ENCODE data around the gene TMEM167A.

TMEM167A gene

DNA sequence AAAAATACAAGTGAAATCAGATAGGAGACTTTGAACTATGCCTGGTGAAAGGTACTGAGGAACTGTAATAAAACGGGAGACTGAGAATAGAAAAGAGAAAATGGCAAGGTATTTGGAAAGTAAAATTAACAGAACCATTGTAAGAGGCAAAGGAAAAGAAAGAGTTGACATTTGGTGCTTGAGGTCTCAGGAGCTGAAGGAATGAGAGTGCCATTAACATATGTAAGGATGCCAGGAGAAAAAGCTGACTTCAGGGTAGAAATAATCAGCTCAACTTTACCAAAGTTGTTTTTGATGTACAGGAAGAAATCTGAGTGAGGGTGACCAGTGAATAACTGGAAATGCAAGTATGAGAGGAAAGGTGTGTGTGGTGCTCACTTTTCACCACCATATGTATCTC is 69.4 kb downstream of the TMEM167A start:
- no peak overlapping the region for H3K4me3 ChIP-seq (replicated peaks; ENCODE audit: insufficient read depth, low read length)
- H3K27ac ChIP-seq (replicated peaks) = no peak overlapping the region
- DNase-seq (ENCODE audit: low read depth in 1 of 2, low spot score in 1 of 2) = no peak
- H3K27me3 ChIP-seq (ENCODE audit: insufficient read depth, poor library complexity, severe bottlenecking) = no peaks in the 10 kb centered on the region
- TF ChIP-seq POLR2AphosphoS5 (IDR thresholded peaks at IDR 0.05; ENCODE audit: low read depth) (no peak), GABPA (IDR thresholded peaks at IDR 0.05; ENCODE audit: low read depth) (no peak), CTCF (IDR thresholded peaks at IDR 0.05; ENCODE audit: insufficient read depth, low read length) (no peak)

- TF ChIP-seq GABPA (IDR thresholded peaks at IDR 0.05; ENCODE audit: low read depth) (no peak), CTCF (IDR thresholded peaks at IDR 0.05; ENCODE audit: insufficient read depth, low read length) (no peak), POLR2AphosphoS5 (IDR thresholded peaks at IDR 0.05; ENCODE audit: low read depth) (no peak), SPI1 (IDR thresholded peaks at IDR 0.05; ENCODE audit: borderline replicate concordance, low read depth) (no peak)
- TF ChIP-seq, protein P1, sequence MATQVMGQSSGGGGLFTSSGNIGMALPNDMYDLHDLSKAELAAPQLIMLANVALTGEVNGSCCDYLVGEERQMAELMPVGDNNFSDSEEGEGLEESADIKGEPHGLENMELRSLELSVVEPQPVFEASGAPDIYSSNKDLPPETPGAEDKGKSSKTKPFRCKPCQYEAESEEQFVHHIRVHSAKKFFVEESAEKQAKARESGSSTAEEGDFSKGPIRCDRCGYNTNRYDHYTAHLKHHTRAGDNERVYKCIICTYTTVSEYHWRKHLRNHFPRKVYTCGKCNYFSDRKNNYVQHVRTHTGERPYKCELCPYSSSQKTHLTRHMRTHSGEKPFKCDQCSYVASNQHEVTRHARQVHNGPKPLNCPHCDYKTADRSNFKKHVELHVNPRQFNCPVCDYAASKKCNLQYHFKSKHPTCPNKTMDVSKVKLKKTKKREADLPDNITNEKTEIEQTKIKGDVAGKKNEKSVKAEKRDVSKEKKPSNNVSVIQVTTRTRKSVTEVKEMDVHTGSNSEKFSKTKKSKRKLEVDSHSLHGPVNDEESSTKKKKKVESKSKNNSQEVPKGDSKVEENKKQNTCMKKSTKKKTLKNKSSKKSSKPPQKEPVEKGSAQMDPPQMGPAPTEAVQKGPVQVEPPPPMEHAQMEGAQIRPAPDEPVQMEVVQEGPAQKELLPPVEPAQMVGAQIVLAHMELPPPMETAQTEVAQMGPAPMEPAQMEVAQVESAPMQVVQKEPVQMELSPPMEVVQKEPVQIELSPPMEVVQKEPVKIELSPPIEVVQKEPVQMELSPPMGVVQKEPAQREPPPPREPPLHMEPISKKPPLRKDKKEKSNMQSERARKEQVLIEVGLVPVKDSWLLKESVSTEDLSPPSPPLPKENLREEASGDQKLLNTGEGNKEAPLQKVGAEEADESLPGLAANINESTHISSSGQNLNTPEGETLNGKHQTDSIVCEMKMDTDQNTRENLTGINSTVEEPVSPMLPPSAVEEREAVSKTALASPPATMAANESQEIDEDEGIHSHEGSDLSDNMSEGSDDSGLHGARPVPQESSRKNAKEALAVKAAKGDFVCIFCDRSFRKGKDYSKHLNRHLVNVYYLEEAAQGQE (IDR thresholded peaks at IDR 0.05; ENCODE audit: insufficient replicate concordance, low read depth) = no peak
- Histone ChIP-seq H3K27ac (replicated peaks) (no peak overlapping the region), H3K27me3 (ENCODE audit: insufficient read depth, poor library complexity, severe bottlenecking) (no peaks in the 10 kb centered on the region), H3K4me3 (replicated peaks; ENCODE audit: insufficient read depth, low read length) (no peak overlapping the region)
- DNase-seq (ENCODE audit: low read depth in 1 of 2, low spot score in 1 of 2) = no peak
These were observed 70.4 kb downstream of the TMEM167A start for GRCh38 chr5:83006683-83007283.

DNA sequence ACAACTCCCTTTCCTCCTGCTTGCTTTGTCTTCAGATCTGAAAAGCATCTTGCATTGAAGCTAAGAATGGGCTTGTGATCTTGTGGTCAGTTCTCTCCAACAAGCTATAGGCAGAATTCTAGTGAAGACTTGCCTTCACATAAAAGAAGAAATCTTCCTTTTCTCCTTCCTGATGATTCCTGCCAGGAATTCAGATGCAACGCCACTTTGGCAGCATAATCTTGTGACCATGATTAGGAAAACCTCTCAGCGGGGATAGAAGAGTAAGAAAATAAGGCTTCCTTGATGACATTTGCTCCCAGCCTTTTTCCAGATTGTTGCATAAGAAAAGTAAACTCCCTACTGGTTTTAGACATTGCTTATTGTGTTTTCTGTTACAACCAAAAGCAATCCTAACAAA is 73.4 kb downstream of the TMEM167A start:
- Histone ChIP-seq H3K27ac (replicated peaks) (no peak overlapping the region), H3K4me3 (replicated peaks; ENCODE audit: insufficient read depth, low read length) (no peak overlapping the region), H3K27me3 (ENCODE audit: insufficient read depth, poor library complexity, severe bottlenecking) (no peaks in the 10 kb centered on the region)
- TF ChIP-seq GABPA (IDR thresholded peaks at IDR 0.05; ENCODE audit: low read depth) = no peak
- no peak for TF ChIP-seq POLR2AphosphoS5 (IDR thresholded peaks at IDR 0.05; ENCODE audit: low read depth)
- TF ChIP-seq CTCF (IDR thresholded peaks at IDR 0.05; ENCODE audit: insufficient read depth, low read length) = no peak
- no peak for TF ChIP-seq SPI1 (IDR thresholded peaks at IDR 0.05; ENCODE audit: borderline replicate concordance, low read depth)
- TF ChIP-seq, protein P1 (IDR thresholded peaks at IDR 0.05; ENCODE audit: insufficient replicate concordance, low read depth) = no peak
- DNase-seq (ENCODE audit: low read depth in 1 of 2, low spot score in 1 of 2) = no peak
